Stimulated activated CD8-positive, alpha-beta memory T cell treated with anti-CD3 and anti-CD28 coated beads, Interleukin-15, amount 100 ng/mL, for 48 hours (primary cell): Measurements from ENCODE around the gene MS4A10.
"Not testable (repeated sequence)": the region's sequence is repeated elsewhere in the genome, so short reads cannot be mapped to it uniquely, and the experiment has no call there.

Experiments
- DNase-seq, 2 donors: peaks; one replicate each; pipeline ENCODE4 v3.0.0-alpha.2; 2020; ENCODE audit warnings: low read depth in 2 of 2

The MS4A10 gene

GRCh38 chr11:60785136-60785535, at the start of gene MS4A10:
Gene MS4A10 (plus strand): TSS chr11:60785333. CDS start chr11:60790336, 5,003 bp downstream.
- no peak for DNase-seq

GRCh38 chr11:60739114-60739513, 46.0 kb upstream of the MS4A10 start:
- DNase-seq = no peak

DNA sequence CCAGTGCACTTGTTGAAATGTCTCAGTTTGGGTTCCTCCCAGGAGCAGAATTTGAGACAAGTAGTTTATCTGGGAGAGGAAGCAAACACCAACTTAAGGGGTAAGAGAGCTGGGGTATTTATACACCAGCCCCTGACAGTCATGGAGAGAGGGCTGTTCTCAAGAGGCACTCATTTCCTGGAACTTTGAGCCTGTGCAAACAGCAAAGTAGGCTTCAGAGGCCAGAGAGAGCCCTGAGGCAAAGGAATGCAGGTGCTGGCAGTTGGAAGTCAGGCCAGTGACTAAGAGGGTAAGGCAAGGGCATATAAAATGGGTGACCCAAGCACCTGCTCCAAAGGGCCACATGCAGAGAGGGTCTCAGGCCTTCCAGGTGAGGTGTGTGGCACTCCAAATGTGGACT, 44.6 kb upstream of the MS4A10 start:
- DNase-seq = no peak

- DNase-seq = no peak
Observed at GRCh38 chr11:60741421-60741820, 43.7 kb upstream of the MS4A10 start.

DNA sequence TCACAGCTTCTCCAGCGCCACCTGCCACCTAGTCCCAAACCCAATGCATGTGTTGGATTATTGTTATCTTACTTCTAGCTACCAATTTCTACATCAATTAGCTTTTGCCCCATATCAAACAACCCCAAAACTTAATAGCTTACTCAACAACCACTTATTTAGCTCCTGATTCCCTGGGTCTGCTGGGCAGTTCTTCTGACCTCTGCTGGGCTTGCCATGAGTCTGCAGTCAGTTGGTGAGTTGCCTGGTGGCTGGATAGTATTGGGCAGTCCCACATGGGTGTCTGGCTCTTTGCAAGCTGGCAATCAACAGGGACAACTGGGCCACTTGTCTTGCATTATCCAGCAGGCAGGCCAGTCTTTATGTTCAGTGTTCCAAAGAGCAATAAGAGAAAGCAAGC, 42.1 kb upstream of the MS4A10 start:
- no peak for DNase-seq

DNA sequence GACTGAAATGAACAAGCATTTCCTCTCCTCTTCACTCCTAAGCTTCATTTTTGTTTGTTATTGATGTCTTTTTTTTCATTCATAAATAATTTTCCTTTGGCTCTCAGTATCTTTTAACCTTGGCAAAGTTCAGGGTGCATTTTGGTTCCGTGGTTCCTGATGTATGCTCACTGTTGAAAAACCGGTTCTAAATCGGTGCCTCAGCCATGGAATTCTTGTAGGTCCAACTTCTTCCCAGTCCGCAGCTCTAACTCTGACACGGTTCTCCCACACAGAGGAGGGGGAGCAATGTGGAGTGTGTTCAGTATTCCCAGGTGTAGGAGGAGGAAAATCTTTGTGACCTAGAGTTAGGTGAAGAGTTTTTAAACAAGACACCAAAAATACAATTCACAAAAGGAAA, 41.0 kb upstream of the MS4A10 start:
- no peak for DNase-seq

DNA sequence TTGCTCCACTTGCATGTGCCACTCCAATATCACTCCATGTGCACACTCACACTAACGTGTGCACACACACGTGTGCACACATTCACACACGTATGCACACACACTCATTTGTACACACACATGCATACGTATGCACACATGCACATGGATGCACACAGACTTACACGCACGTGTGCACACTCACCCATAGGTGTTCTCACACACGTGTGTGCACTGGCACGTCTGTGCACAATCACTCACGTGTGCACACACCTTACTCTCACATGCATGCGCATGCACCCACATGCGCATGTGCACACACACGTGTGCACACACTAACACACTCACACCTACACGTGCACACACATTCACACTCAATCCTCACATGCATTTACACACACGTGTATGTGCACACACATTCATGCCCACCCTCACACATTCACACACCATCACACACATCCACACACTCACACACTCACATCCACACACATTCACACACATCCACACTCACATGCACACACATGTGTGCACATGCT, 37.7 kb upstream of the MS4A10 start:
- DNase-seq = no peak

- DNase-seq = no peak
Observed at GRCh38 chr11:60748225-60748624, 36.9 kb upstream of the MS4A10 start.

DNA sequence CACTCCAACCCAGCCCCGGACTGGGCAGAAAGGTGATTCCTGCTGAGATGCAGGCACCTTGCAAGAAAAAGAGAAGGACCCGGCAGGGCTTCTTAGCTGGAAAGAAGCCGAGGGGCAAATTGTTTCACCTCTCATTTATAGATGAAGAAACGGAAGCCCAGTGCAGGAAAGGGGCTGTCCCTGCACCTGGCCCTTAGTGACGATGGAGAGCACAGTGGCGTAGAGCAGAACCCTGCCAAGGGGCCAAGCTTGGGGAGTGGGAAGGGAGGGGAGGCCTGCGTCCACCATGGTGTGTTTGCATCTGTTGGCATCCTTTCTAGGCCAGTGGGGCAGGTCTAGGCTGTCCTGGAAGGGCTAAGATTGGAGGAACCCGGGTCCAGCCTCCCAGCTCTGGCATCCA, 36.3 kb upstream of the MS4A10 start:
- DNase-seq = no peak

GRCh38 chr11:60750911-60751310, 34.2 kb upstream of the MS4A10 start:
- DNase-seq = no peak

GRCh38 chr11:60753309-60753708, 31.8 kb upstream of the MS4A10 start:
- no peak for DNase-seq

DNA sequence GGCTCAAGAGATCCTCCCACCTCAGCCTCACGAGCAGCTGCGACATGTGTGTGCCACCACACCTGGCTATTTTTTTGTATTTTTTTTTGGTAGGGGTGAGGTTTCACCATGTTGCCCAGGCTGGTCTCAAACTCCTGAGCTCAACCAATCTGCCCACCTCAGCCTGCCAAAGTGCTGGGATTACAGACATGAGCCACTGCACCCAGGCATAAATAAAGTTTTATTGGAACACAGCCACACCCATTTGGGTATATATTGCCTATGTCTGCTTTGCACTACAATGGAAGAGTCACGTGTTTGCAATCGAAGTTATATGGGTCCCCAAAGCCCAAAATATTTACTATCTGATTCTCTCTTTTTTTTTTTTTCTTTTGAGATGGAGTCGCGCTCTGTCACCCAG, 30.2 kb upstream of the MS4A10 start:
- no peak for DNase-seq

- no peak for DNase-seq
Observed at GRCh38 chr11:60756307-60757032, 28.7 kb upstream of the MS4A10 start, which contains the start of gene MS4A15. Gene MS4A15 (plus strand): TSS chr11:60756867. CDS start chr11:60763734, 6,867 bp downstream.

- no peak for DNase-seq
Observed at GRCh38 chr11:60757231-60757800, 27.8 kb upstream of the MS4A10 start.

DNA sequence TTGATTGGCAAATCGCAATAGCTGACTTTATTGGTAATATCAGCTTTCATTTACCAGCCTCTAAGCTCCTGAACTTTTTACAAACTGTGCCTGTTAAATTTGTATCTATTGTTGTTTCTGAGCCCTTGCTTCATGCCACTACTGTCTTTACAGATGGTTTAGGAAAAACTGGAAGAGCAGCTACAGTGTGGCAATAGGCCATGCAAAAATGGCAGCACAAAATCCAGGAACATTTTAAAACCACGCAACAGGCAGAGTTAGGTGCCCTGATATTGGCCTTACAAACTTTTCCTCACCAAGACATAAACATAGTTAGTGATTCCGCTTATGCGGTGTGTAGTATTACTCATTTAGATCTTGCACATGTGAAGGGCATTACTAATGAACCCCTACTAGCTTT, 26.5 kb upstream of the MS4A10 start:
- DNase-seq = not testable (repeated sequence)

GRCh38 chr11:60759438-60760225, 25.5 kb upstream of the MS4A10 start:
- not testable (repeated sequence) for DNase-seq

DNA sequence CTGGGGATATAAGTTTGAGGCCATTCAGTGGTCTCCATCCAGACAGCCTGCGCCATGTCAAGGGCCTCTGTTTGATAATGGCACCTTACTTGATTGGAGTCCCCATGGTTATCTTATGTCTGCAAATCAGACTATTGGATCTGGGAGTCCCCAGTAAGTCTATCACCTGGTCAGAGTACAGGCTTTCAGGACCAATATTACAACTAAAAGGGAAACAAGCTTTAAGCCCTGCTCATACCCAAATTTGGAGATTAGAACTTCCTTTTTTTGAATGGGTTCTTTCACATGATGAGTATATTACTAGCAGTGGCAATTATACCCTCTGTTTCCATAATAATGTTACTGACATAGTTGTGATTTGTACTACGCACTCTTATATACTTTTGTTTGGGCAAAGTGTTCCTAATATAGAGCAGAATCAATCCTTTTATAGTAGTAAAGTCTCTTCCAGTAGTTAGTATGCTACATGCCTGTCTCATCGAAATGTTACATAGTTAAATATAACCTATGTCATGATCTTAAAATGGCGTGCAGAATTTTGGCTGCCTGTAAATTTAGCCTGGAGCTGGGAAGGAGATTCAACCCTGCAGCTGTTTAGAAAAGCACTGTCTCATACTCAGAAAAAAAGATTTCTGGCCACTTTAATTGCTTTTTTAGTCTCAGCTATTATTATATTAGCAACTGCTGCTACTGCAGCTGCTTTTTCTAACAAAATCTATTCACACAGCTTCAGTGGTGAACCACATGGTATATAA, 23.5 kb upstream of the MS4A10 start:
- no peak for DNase-seq

- no peak for DNase-seq
Observed at GRCh38 chr11:60762851-60763691, 22.1 kb upstream of the MS4A10 start.

- DNase-seq = no peak
Observed at GRCh38 chr11:60763692-60764369, 21.3 kb upstream of the MS4A10 start.

- DNase-seq = no peak
Observed at GRCh38 chr11:60764879-60765278, 20.3 kb upstream of the MS4A10 start.
